Glomerular visceral epithelial cell (primary cell): ENCODE results near the gene CC2D2A.
"Not testable (repeated sequence)": the region's sequence is repeated elsewhere in the genome, so short reads cannot be mapped to it uniquely, and the experiment has no call there.

Source experiments
- DNase-seq: peaks from one replicate; pipeline ENCODE4 v3.0.0-alpha.2; 2016; ENCODE audit errors: extremely low spot score

The CC2D2A gene

GRCh38 chr4:15516494-15516893 is 46.8 kb downstream of the CC2D2A start:
- DNase-seq: no peak

- DNase-seq: not testable (repeated sequence)
Observed at GRCh38 chr4:15517681-15518080, 48.0 kb downstream of the CC2D2A start.

GRCh38 chr4:15521442-15522039 is 51.9 kb downstream of the CC2D2A start:
- DNase-seq: no peak

GRCh38 chr4:15525080-15525479 is 55.4 kb downstream of the CC2D2A start:
- DNase-seq: no peak

GRCh38 chr4:15526924-15527592 is 57.4 kb downstream of the CC2D2A start:
- no peak for DNase-seq

GRCh38 chr4:15531792-15532191 is 62.1 kb downstream of the CC2D2A start:
- no peak for DNase-seq

- no peak for DNase-seq
Observed at GRCh38 chr4:15533817-15534216, 64.1 kb downstream of the CC2D2A start.

- no peak for DNase-seq
Observed at GRCh38 chr4:15535599-15535998, 65.9 kb downstream of the CC2D2A start.

GRCh38 chr4:15536552-15537499 is 67.1 kb downstream of the CC2D2A start:
- DNase-seq: no peak

GRCh38 chr4:15541941-15542340 is 72.3 kb downstream of the CC2D2A start:
- no peak for DNase-seq

- DNase-seq: no peak
Observed at GRCh38 chr4:15542760-15543159, 73.1 kb downstream of the CC2D2A start.

GRCh38 chr4:15543537-15544247 is 74.0 kb downstream of the CC2D2A start:
- DNase-seq: no peak

GRCh38 chr4:15544248-15544729 is 74.6 kb downstream of the CC2D2A start:
- no peak for DNase-seq

- no peak for DNase-seq
Observed at GRCh38 chr4:15545371-15545770, 75.7 kb downstream of the CC2D2A start.

GRCh38 chr4:15547392-15547791 is 77.7 kb downstream of the CC2D2A start:
- DNase-seq: no peak

GRCh38 chr4:15550491-15550890 is 80.8 kb downstream of the CC2D2A start:
- no peak for DNase-seq

- no peak for DNase-seq
Observed at GRCh38 chr4:15551740-15552446, 82.2 kb downstream of the CC2D2A start.

- no peak for DNase-seq
Observed at GRCh38 chr4:15552557-15553362, 83.1 kb downstream of the CC2D2A start.

GRCh38 chr4:15556511-15557092 is 86.9 kb downstream of the CC2D2A start:
- DNase-seq: no peak
